ENCODE results near the gene IRF2BP2. TPM values are rescaled to one million over a fixed set of nuclear protein-coding genes. Genes with fewer than 3 reads are reported as not detected.
"Not testable (repeated sequence)": the region's sequence is repeated elsewhere in the genome, so short reads cannot be mapped to it uniquely, and the experiment has no call there.

The IRF2BP2 gene
- total RNA-seq, 2 experiments from 2014 or later: 117 to 125 TPM

- peak overlapping the region; percentile 70 for H3K4me3 Mint-ChIP-seq
- no peaks in the 10 kb centered on the region for H3K27me3 Mint-ChIP-seq
- no peak for DNase-seq
- POLR2A ChIA-PET: interaction anchor here (0.7 to 6.8 kb wide), 24 partner anchors 9 to 560 kb away, joined by 3 to 152 read pairs (median 6); partner anchors contain the start of genes COA6, IRF2BP2, RBM34 and TARBP1
- H3K9me3 Mint-ChIP-seq: no peaks in the 10 kb centered on the region
- peaks cover 29% of the 10 kb centered on the region for H3K36me3 Mint-ChIP-seq (ENCODE audit: low read depth)
- H3K4me1 Mint-ChIP-seq: peaks cover 58% of the 10 kb centered on the region
- peak overlapping the region; percentile 94 for H3K27ac Mint-ChIP-seq
- CTCF ChIA-PET: interaction anchor here (0.6 to 3.3 kb wide), 19 partner anchors 8 to 905 kb away, joined by 3 to 18 read pairs (median 4); partner anchors contain the start of gene IRF2BP2
Measured at GRCh38 chr1:234600418-234601281, 9.3 kb downstream of the IRF2BP2 start.

- peak overlapping the region; percentile 85 for H3K4me3 Mint-ChIP-seq
- H3K4me1 Mint-ChIP-seq: peaks cover 52% of the 10 kb centered on the region
- ChIA-PET CTCF (interaction anchor here (0.6 to 3.4 kb wide), 16 partner anchors 10 to 817 kb away, joined by 3 to 36 read pairs (median 4); partner anchors contain the start of gene IRF2BP2), POLR2A (interaction anchor here (0.8 to 6.8 kb wide), 19 partner anchors 12 to 561 kb away, joined by 3 to 152 read pairs (median 6); partner anchors contain the start of genes COA6, IRF2BP2, RBM34 and TARBP1)
- H3K9me3 Mint-ChIP-seq: no peaks in the 10 kb centered on the region
- H3K36me3 Mint-ChIP-seq (ENCODE audit: low read depth): peaks cover 21% of the 10 kb centered on the region
- peak overlapping the region; percentile 96 for H3K27ac Mint-ChIP-seq
- no peaks in the 10 kb centered on the region for H3K27me3 Mint-ChIP-seq
- DNase-seq: peak; percentile 77
Measured at GRCh38 chr1:234599617-234600417, 10.2 kb downstream of the IRF2BP2 start.

GRCh38 chr1:234598974-234599616, 10.9 kb downstream of the IRF2BP2 start:
- DNase-seq: no peak
- Mint-ChIP-seq H3K4me3 (peak overlapping the region; percentile 85), H3K9me3 (no peaks in the 10 kb centered on the region), H3K36me3 (ENCODE audit: low read depth) (peaks cover 17% of the 10 kb centered on the region), H3K27ac (peak overlapping the region; percentile 96), H3K27me3 (no peaks in the 10 kb centered on the region), H3K4me1 (peaks cover 48% of the 10 kb centered on the region)
- ChIA-PET CTCF (interaction anchor here (0.7 to 3.4 kb wide), 10 partner anchors 13 to 485 kb away, joined by 3 to 36 read pairs (median 5); no protein-coding TSS in a partner anchor), POLR2A (interaction anchor here (0.9 to 6.8 kb wide), 10 partner anchors 12 to 485 kb away, joined by 3 to 152 read pairs (median 13); partner anchors contain the start of gene IRF2BP2)

- H3K36me3 Mint-ChIP-seq (ENCODE audit: low read depth): peaks cover 9% of the 10 kb centered on the region
- ChIA-PET CTCF (interaction anchor here (0.5 to 3.4 kb wide), 21 partner anchors 8 to 489 kb away, joined by 3 to 36 read pairs (median 4); partner anchors contain the start of gene IRF2BP2), POLR2A (interaction anchor here (0.9 to 6.8 kb wide), 5 partner anchors 9 to 495 kb away, joined by 3 to 152 read pairs (median 7); partner anchors contain the start of gene IRF2BP2)
- no peaks in the 10 kb centered on the region for H3K27me3 Mint-ChIP-seq
- H3K4me1 Mint-ChIP-seq: peaks cover 38% of the 10 kb centered on the region
- H3K4me3 Mint-ChIP-seq: no peak overlapping the region
- H3K27ac Mint-ChIP-seq: no peak overlapping the region
- H3K9me3 Mint-ChIP-seq: no peaks in the 10 kb centered on the region
- DNase-seq: peak; percentile 70
Measured at GRCh38 chr1:234597894-234598293, 12.1 kb downstream of the IRF2BP2 start.

GRCh38 chr1:234595899-234596298, 14.1 kb downstream of the IRF2BP2 start:
- ChIA-PET POLR2A (interaction anchor here (1.1 kb wide), 1 partner anchor 14 kb away, joined by 3 read pairs; the partner anchor contains the start of gene IRF2BP2), CTCF (interaction anchor here (0.7 to 3.0 kb wide), 2 partner anchors 16 to 529 kb away, joined by 5 to 11 read pairs; no protein-coding TSS in a partner anchor)
- H3K9me3 Mint-ChIP-seq: no peaks in the 10 kb centered on the region
- no peak overlapping the region for H3K4me3 Mint-ChIP-seq
- peaks cover 18% of the 10 kb centered on the region for H3K4me1 Mint-ChIP-seq
- no peak for DNase-seq
- no peaks in the 10 kb centered on the region for H3K27me3 Mint-ChIP-seq
- H3K27ac Mint-ChIP-seq: no peak overlapping the region
- no peaks in the 10 kb centered on the region for H3K36me3 Mint-ChIP-seq (ENCODE audit: low read depth)

- H3K27ac Mint-ChIP-seq; CTCF ChIA-PET; H3K27me3 Mint-ChIP-seq; POLR2A ChIA-PET; DNase-seq; H3K9me3 Mint-ChIP-seq; H3K4me3 Mint-ChIP-seq; H3K36me3 Mint-ChIP-seq (ENCODE audit: low read depth): not testable (repeated sequence)
- peaks cover 11% of the 10 kb centered on the region for H3K4me1 Mint-ChIP-seq
Measured at GRCh38 chr1:234594575-234594974, 15.4 kb downstream of the IRF2BP2 start.

GRCh38 chr1:234593771-234594504, 16.0 kb downstream of the IRF2BP2 start:
- Mint-ChIP-seq H3K27ac (no peak overlapping the region), H3K4me1 (peaks cover 7% of the 10 kb centered on the region), H3K36me3 (ENCODE audit: low read depth) (no peaks in the 10 kb centered on the region), H3K4me3 (no peak overlapping the region), H3K27me3 (no peaks in the 10 kb centered on the region), H3K9me3 (no peaks in the 10 kb centered on the region)
- CTCF ChIA-PET: interaction anchor here (0.6 to 0.7 kb wide), 3 partner anchors 53 to 516 kb away, joined by 3 to 4 read pairs (median 4); no protein-coding TSS in a partner anchor
- no peak for DNase-seq
- POLR2A ChIA-PET: no interaction called here

GRCh38 chr1:234593109-234593508, 16.9 kb downstream of the IRF2BP2 start:
- H3K9me3 Mint-ChIP-seq: no peaks in the 10 kb centered on the region
- no peaks in the 10 kb centered on the region for H3K36me3 Mint-ChIP-seq (ENCODE audit: low read depth)
- no peak overlapping the region for H3K27ac Mint-ChIP-seq
- peaks cover 2% of the 10 kb centered on the region for H3K27me3 Mint-ChIP-seq
- POLR2A ChIA-PET: no interaction called here
- H3K4me1 Mint-ChIP-seq: peaks cover 2% of the 10 kb centered on the region
- no peak overlapping the region for H3K4me3 Mint-ChIP-seq
- DNase-seq: no peak
- CTCF ChIA-PET: interaction anchor here (0.7 kb wide), 1 partner anchor 379 kb away, joined by 4 read pairs; no protein-coding TSS in a partner anchor

- no peak overlapping the region for H3K4me3 Mint-ChIP-seq
- POLR2A ChIA-PET: no interaction called here
- DNase-seq: no peak
- H3K36me3 Mint-ChIP-seq (ENCODE audit: low read depth): no peaks in the 10 kb centered on the region
- peaks cover 4% of the 10 kb centered on the region for H3K27me3 Mint-ChIP-seq
- no peaks in the 10 kb centered on the region for H3K4me1 Mint-ChIP-seq
- H3K27ac Mint-ChIP-seq: no peak overlapping the region
- CTCF ChIA-PET: interaction anchor here (0.7 to 1.0 kb wide), 3 partner anchors 9 to 491 kb away, joined by 3 read pairs; no protein-coding TSS in a partner anchor
- no peaks in the 10 kb centered on the region for H3K9me3 Mint-ChIP-seq
Measured at GRCh38 chr1:234592240-234592639, 17.7 kb downstream of the IRF2BP2 start.

GRCh38 chr1:234591131-234591530, 18.8 kb downstream of the IRF2BP2 start:
- DNase-seq: no peak
- no peaks in the 10 kb centered on the region for H3K4me1 Mint-ChIP-seq
- ChIA-PET POLR2A (interaction anchor here (0.6 kb wide), 1 partner anchor 10 kb away, joined by 4 read pairs; no protein-coding TSS in a partner anchor), CTCF (no interaction called here)
- H3K27me3 Mint-ChIP-seq: peaks cover 9% of the 10 kb centered on the region
- H3K36me3 Mint-ChIP-seq (ENCODE audit: low read depth): no peaks in the 10 kb centered on the region
- H3K27ac Mint-ChIP-seq: no peak overlapping the region
- H3K9me3 Mint-ChIP-seq: no peaks in the 10 kb centered on the region
- no peak overlapping the region for H3K4me3 Mint-ChIP-seq

- Mint-ChIP-seq H3K4me1 (no peaks in the 10 kb centered on the region), H3K27ac (no peak overlapping the region), H3K36me3 (ENCODE audit: low read depth) (no peaks in the 10 kb centered on the region), H3K4me3 (no peak overlapping the region), H3K9me3 (no peaks in the 10 kb centered on the region), H3K27me3 (peaks cover 9% of the 10 kb centered on the region)
- no peak for DNase-seq
- POLR2A ChIA-PET: no interaction called here
- CTCF ChIA-PET: no interaction called here
Measured at GRCh38 chr1:234589854-234590620, 19.9 kb downstream of the IRF2BP2 start.
